ENCODE measurements around the gene POLR3B. TPM values are rescaled to one million over a fixed set of nuclear protein-coding genes. Genes with fewer than 3 reads are reported as not detected.
A peak's percentile ranks its signal among the peaks of the same experiment; 100 is the strongest.

The POLR3B gene
- total RNA-seq, 4 donors from 2014 or later: 9.6 to 14.6 (median 12.6) TPM

DNA sequence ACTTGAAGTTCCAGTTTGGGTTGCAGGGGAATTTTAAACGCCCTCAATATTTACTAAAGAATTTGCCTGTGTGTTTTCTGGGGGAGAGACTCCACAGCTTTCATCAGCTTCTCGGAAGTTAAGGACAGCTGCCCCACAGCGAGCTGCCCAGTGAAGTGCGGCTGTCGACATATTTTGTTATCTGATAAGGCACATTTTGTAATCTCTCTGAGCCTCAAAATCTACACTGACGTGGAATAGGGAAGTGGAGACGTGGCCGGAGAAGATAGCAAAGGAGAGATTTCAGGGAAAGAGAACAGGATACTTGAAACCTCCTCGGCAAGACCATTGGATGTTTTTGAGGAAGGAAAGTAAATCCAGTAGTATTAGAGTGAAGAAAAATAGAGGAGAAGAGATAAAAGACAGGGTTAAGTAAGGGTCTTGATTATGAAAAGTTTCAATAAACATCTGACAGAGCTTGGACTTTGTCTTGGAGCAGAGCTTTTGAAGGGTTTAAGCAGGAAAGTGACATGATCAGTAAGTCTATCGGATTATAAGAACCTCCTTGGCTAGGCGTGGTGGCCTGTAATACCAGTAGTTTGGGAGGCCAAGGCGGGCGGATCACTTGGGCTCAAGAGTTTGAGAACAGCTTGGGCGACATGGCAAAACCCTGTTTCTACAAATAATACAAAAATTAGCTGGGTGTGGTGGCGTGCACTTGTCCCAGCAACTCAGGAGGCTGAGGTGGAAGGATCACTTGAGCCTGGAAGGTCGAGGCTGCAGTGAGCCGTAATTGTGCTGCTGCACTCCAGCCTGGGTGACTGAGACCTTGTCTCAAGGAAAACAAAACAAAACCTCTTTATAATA, 1.1 kb downstream of the POLR3B start:
- WGBS: 31% methylated on average over 17 of the region's 17 CpGs
- DNase-seq (ENCODE audit: low spot score in 2 of 2): no peak
- Histone ChIP-seq H3K9me3 (no peaks in the 10 kb centered on the region), H3K4me1 (peaks cover 11% of the 10 kb centered on the region), H3K4me3 (peak overlapping the region; percentile 70), H3K27ac (peak overlapping the region; percentile 91), H3K36me3 (no peaks in the 10 kb centered on the region), H3K27me3 (no peaks in the 10 kb centered on the region)
- TF ChIP-seq, protein P1, sequence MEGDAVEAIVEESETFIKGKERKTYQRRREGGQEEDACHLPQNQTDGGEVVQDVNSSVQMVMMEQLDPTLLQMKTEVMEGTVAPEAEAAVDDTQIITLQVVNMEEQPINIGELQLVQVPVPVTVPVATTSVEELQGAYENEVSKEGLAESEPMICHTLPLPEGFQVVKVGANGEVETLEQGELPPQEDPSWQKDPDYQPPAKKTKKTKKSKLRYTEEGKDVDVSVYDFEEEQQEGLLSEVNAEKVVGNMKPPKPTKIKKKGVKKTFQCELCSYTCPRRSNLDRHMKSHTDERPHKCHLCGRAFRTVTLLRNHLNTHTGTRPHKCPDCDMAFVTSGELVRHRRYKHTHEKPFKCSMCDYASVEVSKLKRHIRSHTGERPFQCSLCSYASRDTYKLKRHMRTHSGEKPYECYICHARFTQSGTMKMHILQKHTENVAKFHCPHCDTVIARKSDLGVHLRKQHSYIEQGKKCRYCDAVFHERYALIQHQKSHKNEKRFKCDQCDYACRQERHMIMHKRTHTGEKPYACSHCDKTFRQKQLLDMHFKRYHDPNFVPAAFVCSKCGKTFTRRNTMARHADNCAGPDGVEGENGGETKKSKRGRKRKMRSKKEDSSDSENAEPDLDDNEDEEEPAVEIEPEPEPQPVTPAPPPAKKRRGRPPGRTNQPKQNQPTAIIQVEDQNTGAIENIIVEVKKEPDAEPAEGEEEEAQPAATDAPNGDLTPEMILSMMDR (IDR thresholded peaks at IDR 0.05): no peak
- TF ChIP-seq POLR2AphosphoS5 (IDR thresholded peaks at IDR 0.05) (no peak), EP300 (IDR thresholded peaks at IDR 0.05) (no peak), POLR2A (IDR thresholded peaks at IDR 0.05) (no peak)

DNA sequence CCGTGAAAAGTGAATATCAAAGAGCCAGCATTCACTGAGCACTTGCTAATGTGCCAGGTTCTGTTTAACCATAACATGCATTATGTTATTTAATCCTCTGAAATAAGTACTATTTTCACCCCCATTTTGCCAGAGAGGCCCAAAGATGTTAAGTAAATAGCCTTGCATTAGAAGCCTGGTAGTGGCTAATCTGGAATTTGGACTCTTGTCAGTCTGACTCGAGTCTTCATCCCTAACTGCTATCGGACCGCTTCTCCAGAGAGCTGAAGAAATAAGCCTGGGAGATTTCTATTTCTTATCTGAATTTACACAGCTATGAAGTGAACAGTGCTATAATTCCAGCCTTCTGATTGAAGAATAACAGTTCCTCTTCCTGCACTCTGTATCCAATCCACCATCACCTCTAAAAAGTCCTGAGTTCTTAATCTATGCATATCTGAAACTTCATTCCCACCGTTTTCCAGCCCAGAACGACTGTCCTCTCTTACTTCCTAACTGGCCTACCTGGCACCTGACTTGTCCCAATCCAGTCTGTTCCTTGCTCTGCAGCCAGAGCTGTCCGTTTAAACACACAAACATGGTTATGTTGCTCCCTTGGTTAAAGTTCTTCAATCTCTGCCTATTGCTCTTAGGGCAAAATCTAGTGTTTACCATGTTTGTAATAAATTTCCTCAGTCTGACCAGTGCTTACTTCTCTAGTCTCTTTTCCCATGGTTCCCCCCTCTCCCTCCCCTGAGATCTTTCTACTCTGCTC, 2.3 kb downstream of the POLR3B start:
- H3K36me3 ChIP-seq: no peaks in the 10 kb centered on the region
- H3K9me3 ChIP-seq: no peaks in the 10 kb centered on the region
- H3K4me1 ChIP-seq: peaks cover 11% of the 10 kb centered on the region
- no peak for DNase-seq (ENCODE audit: low spot score in 2 of 2)
- no peak overlapping the region for H3K27ac ChIP-seq
- TF ChIP-seq, protein P1 (IDR thresholded peaks at IDR 0.05): no peak
- no peak for TF ChIP-seq EP300 (IDR thresholded peaks at IDR 0.05)
- no peak for TF ChIP-seq POLR2AphosphoS5 (IDR thresholded peaks at IDR 0.05)
- no peak for TF ChIP-seq POLR2A (IDR thresholded peaks at IDR 0.05)
- H3K27me3 ChIP-seq: no peaks in the 10 kb centered on the region
- 88% methylated on average over 7 of the region's 7 CpGs for WGBS
- H3K4me3 ChIP-seq: no peak overlapping the region

DNA sequence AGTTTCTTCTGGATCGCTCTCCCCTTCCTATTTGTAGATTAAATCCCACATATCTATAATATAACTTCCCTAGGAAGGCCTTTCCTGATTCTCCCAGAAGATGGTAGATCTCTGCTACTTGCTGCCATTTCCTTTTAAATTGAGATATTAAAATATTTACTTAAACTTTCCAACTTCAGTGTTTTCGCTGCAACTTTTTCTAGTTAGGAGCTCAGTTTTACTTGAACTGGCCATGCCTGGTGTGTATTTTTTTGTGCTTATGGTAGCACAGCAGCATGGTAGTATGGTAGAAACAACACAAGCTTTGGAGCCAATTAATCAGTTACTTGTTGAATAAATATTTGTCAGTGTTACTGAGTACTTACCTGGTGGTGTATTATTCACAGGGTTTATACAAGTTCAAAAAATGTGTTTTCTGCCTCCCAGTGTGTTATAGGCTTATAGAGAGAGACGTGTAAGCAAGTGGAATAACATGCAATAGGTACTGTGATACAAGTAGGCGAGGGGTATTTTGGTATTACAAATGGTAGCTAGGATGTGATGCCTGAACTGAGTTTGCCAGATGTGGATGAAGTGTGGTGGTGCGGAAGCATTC, 2.9 kb downstream of the POLR3B start:
- Histone ChIP-seq H3K9me3 (no peaks in the 10 kb centered on the region), H3K27me3 (no peaks in the 10 kb centered on the region), H3K27ac (no peak overlapping the region), H3K36me3 (no peaks in the 10 kb centered on the region), H3K4me1 (peaks cover 11% of the 10 kb centered on the region), H3K4me3 (no peak overlapping the region)
- no peak for DNase-seq (ENCODE audit: low spot score in 2 of 2)
- TF ChIP-seq, protein P1 (IDR thresholded peaks at IDR 0.05): no peak
- no peak for TF ChIP-seq POLR2A (IDR thresholded peaks at IDR 0.05)
- no peak for TF ChIP-seq EP300 (IDR thresholded peaks at IDR 0.05)
- TF ChIP-seq POLR2AphosphoS5 (IDR thresholded peaks at IDR 0.05): no peak
- WGBS: 94% methylated on average over 5 of the region's 5 CpGs

DNA sequence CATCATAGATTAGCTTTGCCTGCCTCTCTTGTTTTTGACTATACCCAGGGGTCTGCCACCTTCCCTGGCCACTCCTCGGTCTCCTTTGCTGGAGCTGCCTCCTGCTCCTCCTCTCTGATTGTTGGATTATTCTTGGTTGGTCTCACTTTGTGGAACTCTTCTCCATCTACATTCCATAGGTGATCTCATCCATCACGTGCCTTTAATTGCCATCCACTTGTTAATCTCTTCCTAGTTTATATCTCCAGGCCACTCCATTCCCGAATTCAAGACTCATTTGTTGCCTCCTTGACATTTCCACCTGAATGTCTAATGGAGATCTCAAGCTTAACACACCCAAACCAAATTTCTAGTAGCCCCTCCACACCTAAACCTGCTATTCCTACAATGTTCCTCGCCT, 5.4 kb downstream of the POLR3B start:
- no peak for TF ChIP-seq POLR2A (IDR thresholded peaks at IDR 0.05)
- no peak for TF ChIP-seq EP300 (IDR thresholded peaks at IDR 0.05)
- TF ChIP-seq POLR2AphosphoS5 (IDR thresholded peaks at IDR 0.05): no peak
- TF ChIP-seq, protein P1 (IDR thresholded peaks at IDR 0.05): no peak
- no peak overlapping the region for H3K4me3 ChIP-seq
- no peaks in the 10 kb centered on the region for H3K27me3 ChIP-seq
- H3K36me3 ChIP-seq: peaks cover 15% of the 10 kb centered on the region
- H3K27ac ChIP-seq: no peak overlapping the region
- WGBS: 90% methylated on average over 4 of the region's 4 CpGs
- DNase-seq (ENCODE audit: low spot score in 2 of 2): no peak
- H3K9me3 ChIP-seq: no peaks in the 10 kb centered on the region
- H3K4me1 ChIP-seq: peaks cover 7% of the 10 kb centered on the region

DNA sequence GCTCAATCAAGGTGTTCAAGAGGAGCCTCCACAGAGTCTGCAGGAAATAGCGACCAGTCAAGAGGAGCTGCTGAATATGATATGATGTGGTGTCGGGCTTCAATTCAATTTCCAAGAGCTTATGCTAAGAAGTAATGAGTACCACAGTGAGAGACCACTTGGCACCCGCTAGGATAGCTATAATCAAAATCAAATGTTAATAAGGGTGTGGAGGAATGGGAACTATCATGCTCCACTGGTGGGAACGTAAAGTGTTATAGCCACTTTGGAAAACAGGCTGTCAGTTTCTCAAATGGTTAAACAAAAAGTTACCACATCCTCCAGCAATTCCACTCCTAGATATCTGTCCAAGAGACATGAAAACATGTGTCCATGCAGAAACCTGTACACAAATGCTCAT, 6.7 kb downstream of the POLR3B start:
- no peak overlapping the region for H3K27ac ChIP-seq
- H3K4me1 ChIP-seq: no peaks in the 10 kb centered on the region
- H3K9me3 ChIP-seq: no peaks in the 10 kb centered on the region
- no peak for DNase-seq (ENCODE audit: low spot score in 2 of 2)
- H3K4me3 ChIP-seq: no peak overlapping the region
- no peaks in the 10 kb centered on the region for H3K27me3 ChIP-seq
- H3K36me3 ChIP-seq: peaks cover 19% of the 10 kb centered on the region
- TF ChIP-seq POLR2AphosphoS5 (IDR thresholded peaks at IDR 0.05) (no peak), POLR2A (IDR thresholded peaks at IDR 0.05) (no peak), EP300 (IDR thresholded peaks at IDR 0.05) (no peak)
- TF ChIP-seq, protein P1 (IDR thresholded peaks at IDR 0.05): no peak
- WGBS: 88% methylated on average over 4 of the region's 4 CpGs
